ENCODE results near the gene VMP1.

- TF ChIP-seq CTCF (conservative IDR thresholded peaks at IDR 0.05) (no peak), EZH2 (IDR thresholded peaks at IDR 0.05; ENCODE audit: low read depth) (no peak)
These were observed 150.8 kb downstream of the VMP1 start for GRCh38 chr17:59858167-59858816.

Data from PC-9 (cell line).